ENCODE results near the gene GTF2A1L. TPM values are rescaled to one million over a fixed set of nuclear protein-coding genes. Genes with fewer than 3 reads are reported as not detected.

GTF2A1L gene
- total RNA-seq, 1 donor from 2014 or later, result 12.8 TPM

- Histone ChIP-seq H3K9me3 (no peaks in the 10 kb centered on the region), H3K4me3 (no peak overlapping the region), H3K27me3 (no peaks in the 10 kb centered on the region), H3K4me1 (no peaks in the 10 kb centered on the region), H3K27ac (no peak overlapping the region), H3K36me3 (no peaks in the 10 kb centered on the region)
- TF ChIP-seq, protein P1, sequence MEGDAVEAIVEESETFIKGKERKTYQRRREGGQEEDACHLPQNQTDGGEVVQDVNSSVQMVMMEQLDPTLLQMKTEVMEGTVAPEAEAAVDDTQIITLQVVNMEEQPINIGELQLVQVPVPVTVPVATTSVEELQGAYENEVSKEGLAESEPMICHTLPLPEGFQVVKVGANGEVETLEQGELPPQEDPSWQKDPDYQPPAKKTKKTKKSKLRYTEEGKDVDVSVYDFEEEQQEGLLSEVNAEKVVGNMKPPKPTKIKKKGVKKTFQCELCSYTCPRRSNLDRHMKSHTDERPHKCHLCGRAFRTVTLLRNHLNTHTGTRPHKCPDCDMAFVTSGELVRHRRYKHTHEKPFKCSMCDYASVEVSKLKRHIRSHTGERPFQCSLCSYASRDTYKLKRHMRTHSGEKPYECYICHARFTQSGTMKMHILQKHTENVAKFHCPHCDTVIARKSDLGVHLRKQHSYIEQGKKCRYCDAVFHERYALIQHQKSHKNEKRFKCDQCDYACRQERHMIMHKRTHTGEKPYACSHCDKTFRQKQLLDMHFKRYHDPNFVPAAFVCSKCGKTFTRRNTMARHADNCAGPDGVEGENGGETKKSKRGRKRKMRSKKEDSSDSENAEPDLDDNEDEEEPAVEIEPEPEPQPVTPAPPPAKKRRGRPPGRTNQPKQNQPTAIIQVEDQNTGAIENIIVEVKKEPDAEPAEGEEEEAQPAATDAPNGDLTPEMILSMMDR (IDR thresholded peaks at IDR 0.05), result no peak
- TF ChIP-seq POLR2A (IDR thresholded peaks at IDR 0.05) (no peak), POLR2AphosphoS5 (IDR thresholded peaks at IDR 0.05; ENCODE audit: insufficient read depth in 1 of 2, low read depth in 1 of 2) (no peak)
- intact Hi-C loops (cut with DNase I), result no loop called here
- no peak for DNase-seq (ENCODE audit: extremely low spot score in 2 of 2)
These were observed 105.5 kb downstream of the GTF2A1L start for GRCh38 chr2:48723129-48723528.

DNA sequence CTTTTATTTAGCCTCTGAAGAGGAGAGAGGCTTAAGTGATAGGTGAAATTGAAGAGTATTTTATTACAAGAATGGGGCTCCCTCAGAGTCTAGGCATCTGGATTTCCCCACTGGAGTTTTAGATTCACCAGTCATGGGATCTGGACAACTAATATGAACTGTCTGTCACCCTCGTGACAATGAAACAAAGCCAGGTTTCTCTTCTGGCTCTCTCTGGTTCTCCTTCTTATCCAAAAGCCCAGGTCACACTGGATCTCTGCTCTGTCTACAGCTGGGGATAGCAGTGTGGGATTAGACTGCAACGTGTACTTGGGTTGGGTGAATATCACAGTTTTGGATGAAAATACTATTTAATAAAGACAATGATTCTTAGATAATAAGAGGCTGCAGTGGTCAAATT, 106.6 kb downstream of the GTF2A1L start:
- H3K27me3 ChIP-seq, result no peaks in the 10 kb centered on the region
- TF ChIP-seq, protein P1 (IDR thresholded peaks at IDR 0.05), result no peak
- TF ChIP-seq POLR2AphosphoS5 (IDR thresholded peaks at IDR 0.05; ENCODE audit: insufficient read depth in 1 of 2, low read depth in 1 of 2), result no peak
- no peak for TF ChIP-seq POLR2A (IDR thresholded peaks at IDR 0.05)
- H3K9me3 ChIP-seq, result no peaks in the 10 kb centered on the region
- no peaks in the 10 kb centered on the region for H3K4me1 ChIP-seq
- no peak overlapping the region for H3K4me3 ChIP-seq
- H3K36me3 ChIP-seq, result no peaks in the 10 kb centered on the region
- intact Hi-C loops (cut with DNase I), result no loop called here
- H3K27ac ChIP-seq, result no peak overlapping the region
- no peak for DNase-seq (ENCODE audit: extremely low spot score in 2 of 2)

- TF ChIP-seq POLR2A (IDR thresholded peaks at IDR 0.05), result no peak
- no peak for TF ChIP-seq POLR2AphosphoS5 (IDR thresholded peaks at IDR 0.05; ENCODE audit: insufficient read depth in 1 of 2, low read depth in 1 of 2)
- TF ChIP-seq, protein P1 (IDR thresholded peaks at IDR 0.05), result no peak
- intact Hi-C loops (cut with DNase I), result no loop called here
These were observed 108.2 kb downstream of the GTF2A1L start for GRCh38 chr2:48725696-48726494.

GRCh38 chr2:48727560-48727959, 109.9 kb downstream of the GTF2A1L start:
- no peaks in the 10 kb centered on the region for H3K27me3 ChIP-seq
- intact Hi-C loops (cut with DNase I), result no loop called here
- TF ChIP-seq, protein P1 (IDR thresholded peaks at IDR 0.05), result no peak
- TF ChIP-seq POLR2A (IDR thresholded peaks at IDR 0.05), result no peak
- no peak for TF ChIP-seq POLR2AphosphoS5 (IDR thresholded peaks at IDR 0.05; ENCODE audit: insufficient read depth in 1 of 2, low read depth in 1 of 2)
- H3K27ac ChIP-seq, result no peak overlapping the region
- H3K9me3 ChIP-seq, result no peaks in the 10 kb centered on the region
- no peak for DNase-seq (ENCODE audit: extremely low spot score in 2 of 2)
- H3K36me3 ChIP-seq, result no peaks in the 10 kb centered on the region
- H3K4me1 ChIP-seq, result no peaks in the 10 kb centered on the region
- H3K4me3 ChIP-seq, result no peak overlapping the region

More at GRCh38 chr2:48725696-48726494, 108.2 kb downstream of the GTF2A1L start:
- H3K4me1 ChIP-seq, result no peaks in the 10 kb centered on the region
- no peaks in the 10 kb centered on the region for H3K36me3 ChIP-seq
- no peak for DNase-seq (ENCODE audit: extremely low spot score in 2 of 2)
- no peak overlapping the region for H3K4me3 ChIP-seq
- H3K9me3 ChIP-seq, result no peaks in the 10 kb centered on the region
- H3K27ac ChIP-seq, result no peak overlapping the region
- no peaks in the 10 kb centered on the region for H3K27me3 ChIP-seq

- intact Hi-C loops (cut with DNase I), result no loop called here
- no peak for DNase-seq (ENCODE audit: extremely low spot score in 2 of 2)
- Histone ChIP-seq H3K4me1 (peaks cover 5% of the 10 kb centered on the region), H3K9me3 (no peaks in the 10 kb centered on the region), H3K27ac (no peak overlapping the region), H3K4me3 (no peak overlapping the region), H3K36me3 (no peaks in the 10 kb centered on the region), H3K27me3 (no peaks in the 10 kb centered on the region)
- TF ChIP-seq POLR2A (IDR thresholded peaks at IDR 0.05), result no peak
- TF ChIP-seq, protein P1 (IDR thresholded peaks at IDR 0.05), result no peak
- TF ChIP-seq POLR2AphosphoS5 (IDR thresholded peaks at IDR 0.05; ENCODE audit: insufficient read depth in 1 of 2, low read depth in 1 of 2), result no peak
These were observed 110.6 kb downstream of the GTF2A1L start for GRCh38 chr2:48728295-48728694.
